GM21786 (cell line): Measurements from ENCODE around the gene TNK2.
"Not testable (repeated sequence)": the region's sequence is repeated elsewhere in the genome, so short reads cannot be mapped to it uniquely, and the experiment has no call there.

Source experiments
- ATAC-seq: cut with Tn5 transposase; IDR thresholded peaks from one replicate; pipeline ENCODE4 v1.9.1; 2021; ENCODE audit not compliant: unreplicated experiment

Gene TNK2

DNA sequence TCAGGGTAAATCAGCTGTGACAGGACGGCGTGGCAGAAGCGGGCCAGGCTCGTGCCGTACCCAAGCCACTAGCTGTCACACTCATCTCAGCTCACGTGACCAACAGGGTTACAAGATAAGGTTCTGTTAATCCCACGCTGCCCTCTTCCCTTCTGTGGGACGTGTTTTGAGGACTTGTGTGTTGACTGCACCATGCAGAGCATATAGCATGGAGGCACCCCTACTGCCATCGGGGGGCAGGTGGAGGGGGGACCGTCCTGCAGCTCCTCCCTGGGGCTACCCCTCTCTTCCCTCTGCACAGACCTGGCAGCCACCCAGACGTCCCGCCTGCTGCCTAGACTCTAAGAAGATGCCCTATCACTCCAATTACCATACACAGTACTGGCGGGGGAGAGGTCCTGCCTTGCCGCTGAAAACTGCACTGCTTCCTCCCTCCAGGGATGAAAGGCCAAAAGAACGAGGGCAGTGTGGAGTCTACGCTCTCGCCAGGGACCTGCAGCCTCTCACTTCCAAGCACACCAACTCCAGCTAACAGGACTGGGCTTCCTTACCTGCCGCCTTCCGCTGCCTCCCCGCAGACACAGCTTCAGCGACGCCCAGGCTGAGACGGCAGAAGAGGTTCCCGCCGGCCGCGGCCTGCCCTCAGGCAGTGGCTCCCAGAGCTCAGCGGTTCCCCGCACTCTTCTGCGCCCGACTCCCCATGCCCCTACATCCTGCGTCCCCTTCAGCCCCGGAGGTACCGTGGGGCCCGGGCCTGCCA lies at the start of gene TNK2:
Gene TNK2 (minus strand): TSS at position 618 of the 760 bp plus-strand sequence. CDS start 19,963 bp downstream, outside the sequence.
- peak; percentile 31 for ATAC-seq

DNA sequence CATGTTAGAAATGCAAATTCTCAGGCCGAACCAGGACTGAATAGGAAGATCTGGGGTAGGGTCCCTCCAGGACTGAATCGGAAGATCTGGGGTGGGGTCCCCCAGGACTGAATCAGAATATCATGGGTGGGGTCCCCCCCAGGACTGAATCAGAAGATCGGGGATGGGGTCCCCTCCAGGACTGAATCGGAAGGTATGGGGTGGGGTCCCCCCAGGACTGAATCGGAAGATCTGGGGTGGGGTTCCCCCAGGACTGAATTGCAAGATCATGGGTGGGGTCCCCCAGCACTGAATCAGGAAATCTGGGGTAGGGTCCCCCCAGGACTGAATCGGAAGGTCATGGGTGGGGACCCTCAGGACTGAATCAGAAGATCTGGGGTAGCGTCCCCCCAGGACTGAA lies 48.2 kb upstream of the TNK2 start:
- no peak for ATAC-seq

DNA sequence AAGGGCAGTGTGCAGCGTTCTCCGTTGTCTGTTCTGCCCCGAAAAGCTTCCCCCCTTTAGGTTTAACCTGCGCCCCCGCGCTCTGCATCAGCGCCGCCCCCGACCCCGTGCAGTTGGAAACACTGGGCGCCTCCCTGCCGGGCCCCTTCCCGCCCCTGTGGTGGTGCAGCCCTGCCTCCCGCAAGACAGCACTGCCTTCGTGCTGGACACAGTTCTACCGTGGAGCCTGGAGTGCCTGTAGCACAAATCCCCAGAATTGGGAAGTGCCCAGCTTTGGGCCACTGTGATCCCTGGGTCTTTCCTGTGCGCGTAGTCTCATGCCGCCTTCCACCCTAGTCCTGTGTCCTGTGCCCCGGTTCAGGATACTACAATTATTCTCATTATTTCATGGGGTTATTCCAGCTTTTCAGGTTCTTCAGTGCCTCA lies 47.1 kb upstream of the TNK2 start:
- ATAC-seq = not testable (repeated sequence)

DNA sequence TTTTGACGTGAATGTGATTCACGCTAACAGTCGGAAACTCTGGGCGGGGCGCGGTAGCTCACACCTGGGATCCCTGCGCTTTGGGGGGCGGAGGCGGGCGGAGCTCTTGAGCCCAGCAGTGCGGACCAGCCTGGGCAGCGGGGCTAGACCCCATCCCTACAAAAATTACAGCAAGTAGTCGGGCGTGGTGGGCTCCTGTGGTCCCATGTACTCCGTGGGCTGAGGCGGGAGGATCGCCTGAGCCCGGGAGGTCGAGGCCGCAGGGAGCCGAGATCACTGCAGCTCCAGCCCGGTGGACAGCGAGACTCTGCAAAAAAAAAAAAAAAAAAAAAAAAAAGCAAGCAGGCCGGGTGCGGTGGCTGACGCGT lies 46.4 kb upstream of the TNK2 start:
- ATAC-seq = peak; percentile 44

DNA sequence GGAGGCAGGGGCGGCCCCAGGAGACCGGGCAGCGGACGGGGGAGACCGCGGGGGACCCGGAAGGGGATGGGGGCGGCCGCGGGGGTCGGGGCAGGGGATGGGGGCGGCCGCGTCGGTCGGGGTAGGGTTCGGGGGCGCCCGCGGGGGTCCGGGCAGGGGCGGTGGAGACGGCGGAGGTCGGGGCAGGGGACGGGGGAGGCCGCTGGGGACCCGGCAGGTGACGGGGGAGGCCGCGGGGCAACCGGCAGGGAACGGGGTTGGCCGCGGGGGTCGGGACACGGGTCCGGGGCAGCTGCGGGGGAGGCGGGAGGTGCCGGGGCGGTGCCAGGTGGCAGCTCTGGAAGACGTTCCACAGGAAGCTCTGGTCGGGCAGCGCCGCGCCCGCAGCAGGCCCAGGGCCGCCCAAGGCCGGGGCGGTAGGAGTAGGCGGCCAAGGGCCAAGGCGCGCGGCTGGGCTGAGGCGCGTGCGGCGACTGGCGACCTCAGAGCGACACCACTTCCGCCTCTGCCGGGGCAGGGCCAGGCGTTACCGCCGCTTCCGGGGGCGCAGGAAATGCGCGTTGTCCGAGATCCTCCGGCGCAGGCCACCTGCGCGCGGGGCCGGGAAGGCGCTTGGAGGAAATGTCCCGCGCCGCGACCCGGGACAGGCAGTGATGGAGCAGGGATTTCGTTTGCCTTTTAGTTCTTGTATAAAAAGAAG lies 45.9 kb upstream of the TNK2 start:
- peak; percentile 98 for ATAC-seq

DNA sequence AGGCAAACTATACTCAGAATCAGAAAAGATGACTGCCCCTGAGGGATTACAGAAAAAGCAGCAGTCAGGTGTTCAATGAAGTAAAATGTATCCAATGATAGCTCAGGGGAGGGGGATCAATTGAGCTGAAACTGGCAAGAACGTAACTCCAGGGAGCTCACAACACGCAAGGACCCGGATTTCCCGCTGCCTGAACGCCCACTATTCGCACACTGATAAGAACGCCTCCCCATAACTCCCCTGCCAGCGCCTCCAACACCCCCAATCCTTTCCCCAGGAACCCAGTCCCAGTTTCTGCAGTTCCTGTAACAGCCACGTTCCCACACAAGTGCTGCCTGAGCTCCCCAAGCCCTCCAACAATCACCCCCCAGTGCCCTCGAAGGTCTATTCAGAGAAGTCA lies 44.2 kb upstream of the TNK2 start:
- ATAC-seq = not testable (repeated sequence)

DNA sequence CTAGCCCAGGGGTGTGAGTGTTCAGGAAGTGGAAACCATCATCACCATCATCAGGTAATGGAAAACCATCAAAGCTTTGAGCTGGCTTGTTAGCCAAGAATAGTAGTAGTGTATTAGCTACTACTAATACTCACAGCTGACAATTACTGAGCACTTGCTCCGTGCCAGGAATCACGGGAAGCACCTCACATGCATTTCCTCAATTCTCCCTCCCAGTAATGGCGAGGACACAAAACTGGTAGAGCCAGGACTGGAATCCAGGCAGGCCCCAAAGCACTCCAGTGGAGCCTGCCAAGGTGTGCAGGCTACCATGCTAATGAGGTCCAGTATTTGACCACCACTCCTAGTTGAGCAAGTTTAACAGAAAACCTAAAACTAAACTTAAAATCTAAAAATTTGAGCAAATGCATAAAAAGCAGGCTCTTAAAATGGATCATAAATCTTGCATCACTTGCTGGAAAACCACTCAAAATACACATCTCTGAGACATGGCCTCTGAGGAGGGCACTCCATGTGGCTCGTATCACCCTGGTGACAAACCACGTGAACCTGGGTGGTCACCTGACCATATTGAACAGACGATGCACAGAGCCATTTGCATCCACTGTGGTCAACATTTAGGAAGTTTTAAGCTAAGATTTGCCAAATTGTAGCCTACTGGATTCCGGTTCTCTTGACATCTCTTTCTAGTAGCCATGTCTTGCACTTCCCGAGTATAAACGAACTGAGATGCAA lies 43.3 kb upstream of the TNK2 start:
- ATAC-seq = not testable (repeated sequence)

DNA sequence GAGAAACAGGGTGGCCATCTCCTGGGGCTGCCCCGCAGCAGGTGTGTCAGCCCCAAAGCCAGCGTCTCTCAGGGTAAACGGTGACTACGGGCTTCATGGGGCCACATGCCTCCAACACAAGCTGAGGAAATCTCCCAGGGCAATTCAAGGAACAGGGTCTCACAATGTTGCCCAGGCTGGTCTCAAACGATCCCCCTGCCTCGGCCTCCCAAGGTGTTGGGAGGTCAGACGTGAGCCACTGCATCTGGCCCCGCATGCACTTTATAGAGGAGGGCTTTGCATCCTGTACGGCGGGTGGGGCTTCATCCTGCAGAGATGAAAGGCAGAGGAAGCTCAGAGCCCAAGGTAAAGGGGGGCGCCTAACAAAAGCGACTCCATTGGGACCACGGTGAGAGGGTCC lies 42.4 kb upstream of the TNK2 start:
- ATAC-seq = not testable (repeated sequence)

DNA sequence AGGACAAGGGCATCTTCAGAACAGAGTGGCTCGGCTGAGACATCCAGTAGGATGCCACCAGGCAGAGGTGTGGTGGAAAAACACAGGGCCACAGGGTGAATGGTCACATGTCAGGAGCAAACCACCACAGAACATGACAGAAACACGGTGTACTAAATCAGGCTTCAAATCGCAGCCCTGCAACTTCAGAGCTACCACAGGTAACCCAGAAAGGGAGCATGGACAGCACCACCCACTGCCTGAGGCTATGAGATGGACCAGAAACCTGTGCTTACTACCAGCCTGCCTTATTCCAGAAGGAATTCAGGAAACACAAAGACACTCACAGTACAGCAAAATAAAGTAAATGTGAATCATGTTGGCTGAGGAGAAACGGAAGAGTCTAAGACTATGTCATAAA lies 41.8 kb upstream of the TNK2 start:
- not testable (repeated sequence) for ATAC-seq

DNA sequence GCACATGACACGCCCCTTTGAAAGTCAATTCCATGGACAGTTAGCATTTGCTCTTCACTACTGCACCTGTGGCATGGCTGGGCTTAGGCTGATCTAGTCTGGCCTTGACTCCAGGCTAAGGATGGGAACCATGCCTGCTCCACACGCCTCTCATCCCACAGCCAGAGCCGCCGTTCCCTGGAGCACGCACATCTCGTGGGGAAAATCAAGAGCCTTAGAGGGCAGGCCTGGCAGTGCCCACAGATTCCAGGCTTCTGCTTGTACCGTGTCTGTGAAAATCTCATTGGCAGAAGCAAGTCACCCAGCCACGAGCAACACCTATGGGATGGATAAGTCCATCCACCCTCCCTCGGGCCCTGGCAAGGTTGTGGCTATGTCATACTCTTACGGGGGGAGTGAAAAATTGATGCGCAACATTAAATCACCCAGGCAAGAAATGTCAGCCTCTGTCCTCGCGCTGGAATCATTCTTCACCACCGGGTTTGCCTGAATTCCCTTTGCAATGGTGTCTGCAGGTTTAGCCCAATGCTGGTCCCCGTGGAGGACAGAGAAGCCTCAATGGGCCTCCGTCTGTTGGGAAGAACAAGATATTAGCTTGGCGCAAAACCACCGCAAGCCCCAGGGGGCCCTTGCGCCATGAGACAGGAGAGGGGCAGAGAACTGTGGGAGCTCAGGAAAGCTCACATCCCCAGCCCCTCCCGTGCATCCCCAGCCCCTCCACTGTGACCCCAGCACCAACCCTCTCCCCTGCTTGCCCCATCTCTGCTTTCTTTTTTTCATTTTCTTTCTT lies 38.8 kb upstream of the TNK2 start:
- ATAC-seq = not testable (repeated sequence)

DNA sequence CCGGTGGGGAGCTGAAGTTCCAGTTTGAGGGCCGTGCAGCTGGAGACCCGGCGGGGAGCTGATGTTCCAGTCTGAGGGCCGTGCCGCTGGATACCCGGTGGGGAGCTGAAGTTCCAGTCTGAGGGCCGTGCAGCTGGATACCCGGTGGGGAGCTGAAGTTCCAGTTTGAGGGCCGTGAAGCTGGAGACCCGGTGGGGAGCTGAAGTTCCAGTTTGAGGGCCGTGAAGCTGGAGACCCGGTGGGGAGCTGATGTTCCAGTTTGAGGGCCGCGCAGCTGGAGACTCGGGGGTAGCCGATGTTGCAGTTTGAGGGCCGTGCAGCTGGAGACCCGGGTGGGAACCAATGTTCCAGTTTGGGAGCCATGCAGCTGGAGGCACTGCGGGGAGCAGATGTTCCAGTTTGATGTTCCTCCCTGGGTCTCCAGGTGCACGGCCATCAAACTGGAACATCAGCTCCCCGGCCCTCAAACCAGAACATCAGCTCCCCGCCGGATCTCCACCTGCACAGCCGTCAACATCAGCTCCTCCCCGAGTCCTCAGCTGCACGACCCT lies 33.0 kb upstream of the TNK2 start:
- not testable (repeated sequence) for ATAC-seq

DNA sequence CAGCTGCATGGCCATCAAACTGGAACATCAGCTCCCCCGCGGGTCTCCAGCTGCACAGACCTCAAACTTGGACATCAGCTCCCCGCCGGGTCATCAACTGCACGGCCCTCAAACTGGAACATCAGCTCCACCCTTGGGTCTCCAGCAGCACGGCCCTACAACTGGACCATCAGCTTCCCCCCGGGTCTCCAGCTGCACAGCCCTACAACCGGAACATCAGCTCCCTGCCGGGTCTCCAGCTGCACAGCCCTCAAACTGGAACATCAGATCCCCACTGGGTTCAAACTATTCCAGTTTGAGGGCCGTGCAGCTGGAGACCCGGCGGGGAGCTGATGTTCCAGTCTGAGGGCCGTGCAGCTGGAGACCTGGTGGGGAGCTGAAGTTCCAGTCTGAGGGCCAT lies 32.5 kb upstream of the TNK2 start:
- not testable (repeated sequence) for ATAC-seq

DNA sequence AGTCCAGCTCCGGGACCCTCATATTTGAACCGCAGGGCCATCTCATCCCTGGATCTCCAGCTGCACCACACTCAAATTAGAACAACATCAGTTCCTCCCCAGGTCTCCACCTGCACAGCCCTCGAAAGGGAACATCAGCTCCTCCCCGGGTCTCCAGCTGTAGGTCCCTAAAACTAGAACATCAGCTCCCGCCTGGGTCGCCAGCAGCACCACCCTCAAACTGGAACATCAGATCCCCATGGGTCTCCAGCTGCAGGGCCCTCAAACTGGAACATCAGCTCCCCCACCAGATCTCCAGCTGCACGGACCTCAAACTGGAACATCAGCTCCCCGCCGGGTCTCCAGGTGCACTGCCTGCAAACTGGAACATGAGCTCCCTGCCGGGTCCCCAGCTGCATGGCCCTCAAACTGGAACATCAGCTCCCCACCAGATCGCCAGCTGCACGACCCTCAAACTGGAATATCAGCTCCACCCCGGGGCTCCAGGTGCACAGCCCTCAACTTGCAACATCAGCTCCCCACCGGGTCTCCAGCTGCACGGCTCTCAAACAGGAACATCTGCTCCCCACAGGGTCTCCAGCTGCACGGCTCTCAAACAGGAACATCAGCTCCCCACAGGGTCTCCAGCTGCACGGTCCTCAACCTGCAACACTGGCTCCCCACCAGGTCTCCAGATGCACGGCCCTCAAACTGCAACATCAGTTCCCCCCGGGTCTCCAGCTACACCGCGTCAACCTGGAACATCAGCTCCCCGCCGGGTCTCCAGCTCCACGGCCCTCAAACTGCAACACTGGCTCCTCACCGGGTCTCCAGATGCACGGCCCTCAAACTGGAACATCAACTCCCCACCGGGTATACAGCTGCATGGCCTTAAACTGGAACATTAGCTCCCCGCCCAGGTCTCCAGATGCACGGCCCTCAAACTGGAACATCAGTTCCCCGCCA lies 31.4 kb upstream of the TNK2 start:
- not testable (repeated sequence) for ATAC-seq

DNA sequence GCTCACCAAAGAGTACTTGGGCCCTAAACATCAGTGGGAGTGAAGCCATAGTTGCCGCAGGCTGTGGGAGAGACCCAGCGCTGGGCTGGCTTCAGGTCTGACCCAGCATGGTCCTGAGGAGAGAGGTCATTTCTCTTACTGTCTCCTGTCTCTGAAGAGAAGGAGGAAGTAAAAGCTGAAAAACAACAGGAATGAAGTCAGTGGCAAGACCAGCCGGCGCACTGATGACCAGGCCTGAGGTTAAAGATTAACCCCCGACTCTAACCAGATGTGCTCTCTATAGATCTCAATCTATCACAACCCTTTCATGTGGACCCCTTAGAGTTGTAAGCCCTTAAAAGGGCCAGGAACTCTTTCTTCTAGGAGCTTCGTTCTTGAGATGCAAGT lies 24.7 kb upstream of the TNK2 start:
- ATAC-seq = not testable (repeated sequence)

DNA sequence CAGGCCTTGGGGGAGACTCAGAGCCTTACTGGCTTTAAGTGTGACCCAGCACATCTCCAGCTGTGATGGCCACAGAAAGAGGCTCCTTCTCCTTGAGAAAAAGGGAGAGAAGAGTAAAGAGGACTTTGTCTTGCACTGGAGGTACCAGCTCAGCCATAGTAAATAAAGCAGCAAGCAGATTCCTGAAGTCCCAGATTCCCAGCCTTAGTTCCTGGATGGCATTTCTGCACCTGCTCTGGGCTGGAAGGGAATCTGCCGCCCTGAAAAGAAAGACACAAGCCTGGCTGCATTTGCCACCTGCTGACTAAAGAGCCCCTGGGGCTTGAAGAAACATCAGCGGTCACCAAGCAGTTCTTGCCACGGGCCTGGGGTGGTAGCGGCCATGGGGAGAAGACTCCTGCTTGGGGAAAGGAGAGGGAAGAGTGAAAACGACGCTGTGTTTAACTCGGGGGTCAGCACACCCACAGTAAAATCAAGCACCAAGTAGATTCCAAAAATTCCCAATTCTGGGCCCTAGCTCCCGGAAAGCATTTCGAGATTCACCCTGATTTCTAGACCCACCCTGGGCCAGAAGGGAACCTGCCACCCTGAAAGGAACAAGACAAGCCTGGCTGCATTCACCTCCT lies 24.2 kb upstream of the TNK2 start:
- no peak for ATAC-seq

DNA sequence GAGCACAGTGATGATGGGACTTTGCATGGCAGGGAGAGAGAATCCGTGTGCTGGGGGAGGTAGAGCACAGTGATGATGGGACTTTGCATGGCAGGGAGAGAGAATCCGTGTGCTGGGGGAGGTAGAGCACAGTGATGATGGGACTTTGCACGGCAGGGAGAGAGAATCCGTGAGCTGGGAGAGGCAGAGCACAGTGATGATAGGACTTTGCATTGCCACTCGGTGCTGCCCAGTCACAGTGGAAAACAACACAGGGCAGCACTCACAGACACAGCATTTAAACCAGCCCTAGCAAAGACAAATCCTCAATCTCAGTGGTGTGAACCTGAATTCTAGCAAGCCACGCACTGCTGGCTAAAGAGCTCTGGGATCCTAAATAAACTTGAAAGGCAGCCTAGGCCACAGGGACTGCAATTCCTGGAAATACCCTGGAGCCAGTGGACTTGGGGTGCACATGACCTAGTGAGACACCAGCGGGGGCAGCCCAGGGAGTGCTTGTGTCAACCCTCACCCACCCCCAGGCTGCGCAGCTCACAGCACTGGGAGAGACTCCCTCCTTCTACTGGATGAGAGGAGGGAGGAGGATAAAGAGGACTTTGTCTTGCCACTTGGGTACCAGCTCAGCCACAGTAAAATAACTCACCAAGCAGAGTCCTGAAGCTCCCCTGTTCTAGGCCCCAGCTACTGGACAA lies 23.4 kb upstream of the TNK2 start:
- no peak for ATAC-seq

DNA sequence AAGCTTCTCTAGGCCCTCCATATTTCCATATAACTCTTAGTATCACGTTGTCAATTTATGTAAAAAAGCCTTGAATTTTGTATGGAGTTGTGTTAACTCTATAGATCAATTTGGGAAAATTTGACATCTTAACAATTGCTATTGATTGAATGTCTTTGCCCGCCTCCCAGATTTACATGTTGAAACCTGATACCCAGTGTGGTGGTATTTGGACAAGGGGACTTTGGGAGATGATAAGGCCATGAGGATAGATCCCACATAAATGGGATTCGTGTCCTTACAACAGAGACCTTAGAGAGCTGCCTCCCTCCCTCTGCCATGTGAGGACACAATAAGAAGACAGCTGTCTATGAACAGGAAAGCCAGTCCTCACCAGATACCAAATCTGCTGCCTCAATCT lies 21.1 kb upstream of the TNK2 start:
- no peak for ATAC-seq

DNA sequence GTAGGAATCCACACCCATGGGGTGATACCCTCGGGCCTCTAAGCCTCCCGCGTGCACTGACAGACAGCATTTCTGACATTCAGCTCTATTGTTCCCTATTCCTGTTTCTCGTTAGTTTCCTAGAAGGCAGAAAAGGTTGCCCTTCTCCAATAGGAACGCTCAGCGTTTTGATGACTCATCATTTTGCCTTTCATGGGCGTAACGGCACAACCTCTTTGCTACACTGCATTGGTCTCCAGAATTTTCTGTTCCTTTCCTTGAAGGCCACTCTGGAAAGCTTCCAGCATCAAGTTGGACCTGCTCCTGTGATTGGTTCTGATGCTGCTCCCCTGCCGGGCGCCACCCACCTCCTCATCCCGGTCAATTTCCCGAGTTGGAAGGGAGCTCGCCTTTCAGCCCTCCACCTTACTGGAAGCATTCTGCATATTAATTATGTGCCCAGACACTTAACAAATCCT lies 13.0 kb upstream of the TNK2 start:
- ATAC-seq = no peak
